Endothelial cell of umbilical vein (primary cell): ENCODE results near the gene FAM120A. TPM values are rescaled to one million over a fixed set of nuclear protein-coding genes. Genes with fewer than 3 reads are reported as not detected.
A peak's percentile ranks its signal among the peaks of the same experiment; 100 is the strongest.

ENCODE experiments used
- BruUV-seq: library from RNA; stranded (reverse); fragments of 400-500 nt; replicated peaks from 2 replicates; lab custom pipeline; 2021; lab: Mats Ljungman, UMichigan
- CTCF ChIA-PET: fragments of 300-600, 350-600 bp; sonication (Branson Sonifier 250); formaldehyde crosslinking; loops from one replicate; lab custom pipeline; 2021; ENCODE audit warnings: antibody characterized with exemption, inconsistent platforms; lab: Charles Lee
- POLR2A ChIA-PET: fragments of 300-600, 350-600 bp; sonication (Branson Sonifier 250); formaldehyde crosslinking; loops from one replicate; lab custom pipeline; 2021; ENCODE audit warnings: antibody characterized with exemption, inconsistent platforms; lab: Charles Lee
- DNase-seq: peaks from one replicate; pipeline ENCODE4 v3.0.0-alpha.2; 2011; ENCODE audit warnings: low read depth, low spot score
- FAIRE-seq: peaks from 2 replicates; lab custom pipeline; 2011; peaks lifted over from hg19 to GRCh38; lab: Jason Lieb, UNC
- H2AFZ ChIP-seq: 2 replicates; pipeline ENCODE4 v1.6.0; 2012; ENCODE audit warnings: low read depth, low read length, control low read depth, inconsistent platforms
- H3K27ac ChIP-seq: 2 replicates; pipeline ENCODE4 v1.5.1; 2011; ENCODE audit warnings: low read depth, mild to moderate bottlenecking, control low read depth, low read length, moderate library complexity; ENCODE audit not compliant: insufficient read depth
- H3K27me3 ChIP-seq, 2 experiments: 2 replicates each; pipeline versions ENCODE4 v1.6.0 to v1.6.1; 2011; ENCODE audit warnings: low read length in 2 of 2, mixed read lengths in 1 of 2; ENCODE audit not compliant: control insufficient read depth in 2 of 2, insufficient read depth in 2 of 2
- H3K36me3 ChIP-seq, 2 experiments: 2 replicates in 1 of 2; 3 replicates in 1 of 2; pipeline ENCODE4 v1.5.1; 2011; ENCODE audit warnings: low read length in 2 of 2, mild to moderate bottlenecking in 1 of 2, moderate library complexity in 1 of 2; ENCODE audit not compliant: control insufficient read depth in 2 of 2, insufficient read depth in 2 of 2; ENCODE audit errors: extremely low read depth in 1 of 2
- H3K4me1 ChIP-seq: 3 replicates; pipeline ENCODE4 v1.5.1; 2011; ENCODE audit warnings: mild to moderate bottlenecking, low read length; ENCODE audit not compliant: control insufficient read depth, insufficient read depth; ENCODE audit errors: extremely low read depth
- H3K4me2 ChIP-seq: 2 replicates; pipeline ENCODE4 v1.6.1; 2011; ENCODE audit warnings: low read length, control low read depth, mixed read lengths; ENCODE audit not compliant: insufficient read depth
- H3K4me3 ChIP-seq, 3 experiments: fragments of 200-600 bp in 1 of 3; sonication (generic), shearing (Covaris generic) in 1 of 3; replicated peaks in 1 of 3; 2 replicates each; pipeline ENCODE4 v1.5.1; 2011 to 2016; ENCODE audit warnings: control low read depth in 3 of 3, low read length in 3 of 3, mild to moderate bottlenecking in 2 of 3, inconsistent platforms in 1 of 3, low read depth in 1 of 3, moderate library complexity in 1 of 3; ENCODE audit not compliant: insufficient read depth in 1 of 3
- H3K79me2 ChIP-seq: 2 replicates; pipeline ENCODE4 v1.6.0; 2012; ENCODE audit warnings: low read length, inconsistent platforms; ENCODE audit not compliant: control insufficient read depth, insufficient read depth
- H3K9ac ChIP-seq: replicated peaks from 2 replicates; pipeline ENCODE3; 2011; ENCODE audit warnings: low read length, control low read depth; ENCODE audit not compliant: insufficient read depth; ENCODE audit errors: extremely low read depth
- H3K9me1 ChIP-seq: replicated peaks from 3 replicates; pipeline ENCODE4 v1.6.0; 2011; ENCODE audit warnings: mild to moderate bottlenecking, low read length; ENCODE audit not compliant: control insufficient read depth, insufficient read depth; ENCODE audit errors: extremely low read depth
- H3K9me3 ChIP-seq: replicated peaks from 2 replicates; pipeline ENCODE4 v1.5.1; 2012; ENCODE audit warnings: low read length, inconsistent platforms; ENCODE audit not compliant: control insufficient read depth, insufficient read depth
- H4K20me1 ChIP-seq: replicated peaks from 2 replicates; pipeline ENCODE3; 2011; ENCODE audit warnings: mild to moderate bottlenecking, low read length; ENCODE audit not compliant: control insufficient read depth, insufficient read depth; ENCODE audit errors: extremely low read depth
- EZH2 ChIP-seq: IDR thresholded peaks from 2 replicates; pipeline ENCODE4 v1.6.1; 2012; ENCODE audit warnings: borderline replicate concordance, low read depth, mild to moderate bottlenecking, moderate library complexity, low read length, inconsistent platforms; ENCODE audit not compliant: severe bottlenecking
- GATA2 ChIP-seq: IDR thresholded peaks from 2 replicates; pipeline ENCODE4 v1.7.0; 2011; ENCODE audit warnings: low read depth, mild to moderate bottlenecking, moderate library complexity, mixed read lengths, low read length; ENCODE audit not compliant: insufficient read length, insufficient read depth
- MYC ChIP-seq: IDR thresholded peaks from one replicate; pipeline ENCODE4 v1.6.1; 2011; ENCODE audit warnings: mild to moderate bottlenecking, low read depth, low read length
- POLR2A ChIP-seq: IDR thresholded peaks from 2 replicates; pipeline ENCODE4 v1.6.1; 2012; ENCODE audit warnings: low read depth, mild to moderate bottlenecking, control low read depth, low read length
- POLR2AphosphoS5 ChIP-seq: IDR thresholded peaks from 2 replicates; pipeline ENCODE4 v1.6.1; 2012; ENCODE audit warnings: low read depth, mild to moderate bottlenecking, control low read depth, low read length, moderate library complexity; ENCODE audit not compliant: insufficient read depth
- dilution Hi-C: fragments of 300-500 bp; cut with MboI; formaldehyde crosslinking; loops from one replicate; pipeline ENCODE4 v1.15.0; 2019; ENCODE audit warnings: low sequenced_read_pairs; ENCODE audit not compliant: extremely low pct_ligation_motif_present
- intact Hi-C: fragments of 100-400 bp; cut with micrococcal nuclease; formaldehyde crosslinking; loops from one replicate; pipeline ENCODE4 v1.10.0; 2022
- polyA plus RNA-seq, 4 experiments: library from polyadenylated mRNA; depleted of rRNA in 3 of 4; stranded (reverse) in 3 of 4; unstranded in 1 of 4; fragments of >200 nt; gene quantifications; 2 replicates each; pipeline versions ENCODE4 v1.2.1 to v1.2.3, GENCODE V29; 2011 to 2012; ENCODE audit warnings: missing spikeins in 1 of 4
- total RNA-seq: library from RNA; stranded (reverse); gene quantifications from 2 replicates; pipeline ENCODE4 v1.2.3, GENCODE V29; 2021
- TF ChIP-seq, protein P1 (sequence below), 2 donors: IDR thresholded peaks; 1 replicate in 1 of 2; 2 replicates in 1 of 2; pipeline ENCODE4 v1.5.1; 2011; ENCODE audit warnings: low read length in 2 of 2, mild to moderate bottlenecking in 2 of 2, moderate library complexity in 2 of 2, control low read depth in 1 of 2, inconsistent platforms in 1 of 2, low read depth in 1 of 2; ENCODE audit not compliant: insufficient read depth in 1 of 2; ENCODE audit errors: extremely low read depth in 1 of 2
- TF ChIP-seq, protein P2 (sequence below): IDR thresholded peaks from 2 replicates; pipeline ENCODE4 v1.6.1; 2011; ENCODE audit not compliant: insufficient read depth, insufficient read length

The FAM120A gene
- total and polyA plus RNA-seq, 2 donors (not counting 3 experiments of a cell fraction or from before 2014, with no cell fraction given), result 66.8 to 126 TPM

DNA sequence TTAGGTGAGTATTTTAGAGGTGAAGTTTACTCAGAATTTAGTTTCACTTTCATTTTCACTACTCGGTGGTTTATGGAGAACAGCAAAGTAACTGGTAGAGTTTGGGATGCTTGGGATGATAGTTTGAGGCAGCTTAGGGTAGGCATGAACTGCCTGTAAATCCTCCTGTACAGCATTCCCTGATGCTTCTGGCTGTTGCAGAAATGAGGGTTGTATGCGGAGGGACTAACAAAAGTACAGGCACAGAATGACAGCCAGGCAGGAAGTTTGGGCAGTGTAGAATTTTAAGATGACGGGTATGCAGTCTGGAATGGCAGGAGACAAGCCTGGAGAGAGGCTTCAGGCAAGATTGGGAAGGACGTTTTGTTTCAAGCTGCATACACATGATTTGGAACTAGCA is 49.9 kb downstream of the FAM120A start:
- Histone ChIP-seq H3K36me3 (peaks cover 16 to 23% of the 10 kb centered on the region in 2 experiments), H3K4me2 (peak overlapping the region; percentile 84), H3K9me3 (no peaks in the 10 kb centered on the region), H3K4me3 (peak overlapping the region; percentile 16 to 60 (median 34)), H3K4me1 (peaks cover 11% of the 10 kb centered on the region), H3K9me1 (no peaks in the 10 kb centered on the region), H3K27me3 (no peaks in the 10 kb centered on the region), H2AFZ (no peak overlapping the region), H4K20me1 (no peaks in the 10 kb centered on the region), H3K9ac (peak overlapping the region; percentile 29), H3K79me2 (peaks cover 69% of the 10 kb centered on the region), H3K27ac (peak overlapping the region; percentile 46)
- DNase-seq (peak; percentile 58), FAIRE-seq (peak; percentile 40)
- ChIA-PET CTCF (interaction anchor here (1.3 to 1.4 kb wide), 2 partner anchors 28 to 65 kb away, joined by 3 to 4 read pairs; no protein-coding TSS in a partner anchor), POLR2A (no interaction called here)
- intact Hi-C loops (loop anchor here (5.0 kb wide), 1 partner anchor 49 kb away; the partner anchor contains the start of genes FAM120A and FAM120AOS), dilution Hi-C loops (no loop called here)
- BruUV-seq, result no TSS peak
- TF ChIP-seq, protein P1, sequence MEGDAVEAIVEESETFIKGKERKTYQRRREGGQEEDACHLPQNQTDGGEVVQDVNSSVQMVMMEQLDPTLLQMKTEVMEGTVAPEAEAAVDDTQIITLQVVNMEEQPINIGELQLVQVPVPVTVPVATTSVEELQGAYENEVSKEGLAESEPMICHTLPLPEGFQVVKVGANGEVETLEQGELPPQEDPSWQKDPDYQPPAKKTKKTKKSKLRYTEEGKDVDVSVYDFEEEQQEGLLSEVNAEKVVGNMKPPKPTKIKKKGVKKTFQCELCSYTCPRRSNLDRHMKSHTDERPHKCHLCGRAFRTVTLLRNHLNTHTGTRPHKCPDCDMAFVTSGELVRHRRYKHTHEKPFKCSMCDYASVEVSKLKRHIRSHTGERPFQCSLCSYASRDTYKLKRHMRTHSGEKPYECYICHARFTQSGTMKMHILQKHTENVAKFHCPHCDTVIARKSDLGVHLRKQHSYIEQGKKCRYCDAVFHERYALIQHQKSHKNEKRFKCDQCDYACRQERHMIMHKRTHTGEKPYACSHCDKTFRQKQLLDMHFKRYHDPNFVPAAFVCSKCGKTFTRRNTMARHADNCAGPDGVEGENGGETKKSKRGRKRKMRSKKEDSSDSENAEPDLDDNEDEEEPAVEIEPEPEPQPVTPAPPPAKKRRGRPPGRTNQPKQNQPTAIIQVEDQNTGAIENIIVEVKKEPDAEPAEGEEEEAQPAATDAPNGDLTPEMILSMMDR (IDR thresholded peaks at IDR 0.05; ENCODE audit: extremely low read depth in 1 of 2, insufficient read depth in 1 of 2, low read depth in 1 of 2, low read length in 2 of 2), result no peak
- TF ChIP-seq POLR2AphosphoS5, result no peak
- no peak for TF ChIP-seq POLR2A
- TF ChIP-seq, protein P2, sequence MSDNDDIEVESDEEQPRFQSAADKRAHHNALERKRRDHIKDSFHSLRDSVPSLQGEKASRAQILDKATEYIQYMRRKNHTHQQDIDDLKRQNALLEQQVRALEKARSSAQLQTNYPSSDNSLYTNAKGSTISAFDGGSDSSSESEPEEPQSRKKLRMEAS, result no peak

DNA sequence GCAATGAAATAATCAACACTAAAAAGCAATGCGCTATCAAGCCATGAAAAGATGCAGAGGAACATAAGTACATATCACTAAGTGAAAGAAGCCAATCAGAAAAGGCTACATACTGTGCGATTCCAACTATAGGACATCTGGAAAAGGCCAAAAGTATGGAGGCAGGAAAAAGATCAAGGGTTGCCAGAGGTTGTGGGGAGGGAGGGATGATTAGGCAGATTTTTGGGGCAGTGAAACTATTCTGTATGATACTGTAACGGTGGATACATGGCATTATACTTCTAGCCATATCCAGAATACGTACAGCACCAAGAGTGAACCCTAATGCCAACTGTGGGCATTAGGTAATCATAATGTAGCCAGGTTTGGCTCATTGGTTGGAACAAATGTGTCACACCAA is 51.9 kb downstream of the FAM120A start:
- H3K9me3 ChIP-seq, result no peaks in the 10 kb centered on the region
- DNase-seq, result no peak
- POLR2A ChIA-PET, result no interaction called here
- peaks cover 74% of the 10 kb centered on the region for H3K79me2 ChIP-seq
- no peak overlapping the region for H3K4me3 ChIP-seq
- no TSS peak for BruUV-seq
- H2AFZ ChIP-seq, result no peak overlapping the region
- intact Hi-C loops (loop anchor here (5.0 kb wide), 1 partner anchor 51 kb away; the partner anchor contains the start of genes FAM120A and FAM120AOS), dilution Hi-C loops (no loop called here)
- TF ChIP-seq GATA2 (no peak), MYC (no peak), POLR2A (no peak), EZH2 (no peak)
- H4K20me1 ChIP-seq, result no peaks in the 10 kb centered on the region
- FAIRE-seq, result no peak
- H3K27ac ChIP-seq, result no peak overlapping the region
- peaks cover 11 to 13% of the 10 kb centered on the region in 2 experiments for H3K36me3 ChIP-seq
- H3K4me2 ChIP-seq, result no peak overlapping the region
- no peak overlapping the region for H3K9ac ChIP-seq
- H3K27me3 ChIP-seq, result no peaks in the 10 kb centered on the region
- H3K9me1 ChIP-seq, result no peaks in the 10 kb centered on the region
- peaks cover 11% of the 10 kb centered on the region for H3K4me1 ChIP-seq
- CTCF ChIA-PET, result no interaction called here
